Daoy (cell line): ENCODE results near the gene LACC1. TPM values are rescaled to one million over a fixed set of nuclear protein-coding genes. Genes with fewer than 3 reads are reported as not detected.

ENCODE experiments used
- DNase-seq: peaks from one replicate; pipeline ENCODE4 v3.0.0-alpha.2; 2015; ENCODE audit warnings: low read depth
- total RNA-seq: library from RNA; depleted of rRNA; stranded (reverse); fragments of >200 nt; shearing (Covaris generic); gene quantifications from 2 replicates; pipeline ENCODE4 v1.2.3, GENCODE V29; 2014; rRNA removed

LACC1 gene
- total RNA-seq, 1 experiment from 2014 or later: 8.6 TPM

GRCh38 chr13:43942286-43942685 is 62.6 kb downstream of the LACC1 start:
- DNase-seq: peak; percentile 4

Other genes with a start within 250 kb of the LACC1 start
- 0.69 and 1.5 TPM in 2 replicates for gene ENOX1, start 92.9 kb upstream of the LACC1 start, total RNA-seq
- 3.3 and 6.0 TPM in 2 replicates for gene CCDC122, start 164 bp upstream of the LACC1 start, total RNA-seq